Activated CD4-positive, alpha-beta T cell treated with anti-CD3 and anti-CD28 coated beads for 36 hours (primary cell): Measurements from ENCODE around the gene TTLL9. TPM values are rescaled to one million over a fixed set of nuclear protein-coding genes. Genes with fewer than 3 reads are reported as not detected.

ENCODE experiments used
- ATAC-seq: fragments of 200-7000 bp; cut with Tn5 transposase; one replicate; pipeline ENCODE4 v1.10.0; 2021; ENCODE audit warnings: mild to moderate bottlenecking, moderate library complexity
- CTCF ChIA-PET: fragments of 350-600 bp; sonication (Branson Sonifier 250); formaldehyde crosslinking; loops from one replicate; lab custom pipeline; 2021; ENCODE audit warnings: antibody characterized with exemption; lab: Charles Lee
- POLR2A ChIA-PET: fragments of 350-600 bp; sonication (Branson Sonifier 250); formaldehyde crosslinking; loops from one replicate; lab custom pipeline; 2021; ENCODE audit warnings: antibody characterized with exemption, inconsistent platforms; lab: Charles Lee
- DNase-seq: peaks from one replicate; pipeline ENCODE4 v3.0.0-alpha.2; 2020
- H3K27ac Mint-ChIP-seq: one replicate; pipeline ENCODE4 v1.8.0; 2021; ENCODE audit warnings: mixed read lengths
- H3K27me3 Mint-ChIP-seq: one replicate; pipeline ENCODE4 v1.8.0; 2021; ENCODE audit warnings: mixed read lengths
- H3K36me3 Mint-ChIP-seq: one replicate; pipeline ENCODE4 v1.8.0; 2021; ENCODE audit warnings: low read depth, mixed read lengths
- H3K4me1 Mint-ChIP-seq: one replicate; pipeline ENCODE4 v1.8.0; 2021; ENCODE audit warnings: mixed read lengths
- H3K4me3 Mint-ChIP-seq: one replicate; pipeline ENCODE4 v1.8.0; 2021; ENCODE audit warnings: mild to moderate bottlenecking, moderate library complexity, mixed read lengths
- H3K9me3 Mint-ChIP-seq: one replicate; pipeline ENCODE4 v1.8.0; 2021; ENCODE audit warnings: low read depth, mixed read lengths
- intact Hi-C, 2 experiments: fragments of 100-400 bp; cut with DNase I in 1 of 2; cut with micrococcal nuclease in 1 of 2; formaldehyde crosslinking; loops; one replicate each; pipeline versions ENCODE4 v1.14.2 to v1.15.1; 2022 to 2024; cut with DNase I, micrococcal nuclease
- total RNA-seq, 2 experiments: library from RNA; stranded (reverse); gene quantifications; one replicate each; pipeline ENCODE4 v1.2.3, GENCODE V29; 2021

TTLL9 gene
- total RNA-seq, 2 experiments from 2014 or later = not detected

GRCh38 chr20:31974296-31974695, 103.9 kb downstream of the TTLL9 start:
- Mint-ChIP-seq H3K4me1 (no peaks in the 10 kb centered on the region), H3K36me3 (no peaks in the 10 kb centered on the region), H3K27me3 (peaks cover 38% of the 10 kb centered on the region), H3K27ac (no peak overlapping the region), H3K9me3 (no peaks in the 10 kb centered on the region), H3K4me3 (no peak overlapping the region)
- POLR2A ChIA-PET = no interaction called here
- CTCF ChIA-PET = no interaction called here
- ATAC-seq (no peak), DNase-seq (no peak)
- intact Hi-C loops = no loop called here

- peaks cover 31% of the 10 kb centered on the region for H3K27me3 Mint-ChIP-seq
- H3K9me3 Mint-ChIP-seq = no peaks in the 10 kb centered on the region
- no peak for ATAC-seq
- H3K36me3 Mint-ChIP-seq = no peaks in the 10 kb centered on the region
- H3K4me3 Mint-ChIP-seq = no peak overlapping the region
- H3K27ac Mint-ChIP-seq = no peak overlapping the region
- ChIA-PET POLR2A (no interaction called here), CTCF (interaction anchor here (0.5 to 1.6 kb wide), 2 partner anchors 23 to 123 kb away, joined by 4 to 5 read pairs; partner anchors contain the start of gene PDRG1)
- intact Hi-C loops = no loop called here
- DNase-seq = no peak
- no peaks in the 10 kb centered on the region for H3K4me1 Mint-ChIP-seq
Observed at GRCh38 chr20:31974951-31975487, 104.6 kb downstream of the TTLL9 start.

DNA sequence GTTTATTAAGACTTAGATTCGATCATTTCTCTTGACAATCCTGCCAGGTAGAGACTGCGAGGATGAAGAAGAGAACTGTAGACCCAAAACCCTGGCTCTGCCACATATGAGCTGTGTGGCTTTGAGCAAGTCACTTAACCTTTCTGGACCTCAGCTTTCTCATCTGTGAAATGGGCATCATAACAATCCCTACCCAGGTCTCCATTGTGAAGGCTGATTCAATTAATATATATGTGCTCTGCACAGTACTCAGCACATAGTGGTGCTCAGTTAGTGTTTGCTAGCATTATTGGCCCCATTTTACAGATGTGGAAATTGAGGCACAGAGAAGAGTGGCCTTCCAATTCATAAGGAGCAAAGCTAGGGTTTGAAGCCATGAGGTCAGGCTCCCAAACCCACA, 105.4 kb downstream of the TTLL9 start:
- CTCF ChIA-PET = interaction anchor here (0.7 to 1.6 kb wide), 2 partner anchors 9 to 24 kb away, joined by 3 to 5 read pairs; partner anchors contain the start of gene PDRG1
- POLR2A ChIA-PET = no interaction called here
- H3K27ac Mint-ChIP-seq = no peak overlapping the region
- no peaks in the 10 kb centered on the region for H3K4me1 Mint-ChIP-seq
- DNase-seq = no peak
- H3K27me3 Mint-ChIP-seq = peaks cover 23% of the 10 kb centered on the region
- no peaks in the 10 kb centered on the region for H3K9me3 Mint-ChIP-seq
- H3K36me3 Mint-ChIP-seq = no peaks in the 10 kb centered on the region
- ATAC-seq = no peak
- no peak overlapping the region for H3K4me3 Mint-ChIP-seq
- intact Hi-C loops = no loop called here

- no peaks in the 10 kb centered on the region for H3K9me3 Mint-ChIP-seq
- ATAC-seq (no peak), DNase-seq (no peak)
- no peaks in the 10 kb centered on the region for H3K4me1 Mint-ChIP-seq
- no peak overlapping the region for H3K4me3 Mint-ChIP-seq
- H3K36me3 Mint-ChIP-seq = no peaks in the 10 kb centered on the region
- H3K27ac Mint-ChIP-seq = no peak overlapping the region
- H3K27me3 Mint-ChIP-seq = peaks cover 22% of the 10 kb centered on the region
- CTCF ChIA-PET = interaction anchor here (1.0 kb wide), 1 partner anchor 124 kb away, joined by 3 read pairs; no protein-coding TSS in a partner anchor
- intact Hi-C loops = no loop called here
- POLR2A ChIA-PET = no interaction called here
Observed at GRCh38 chr20:31977080-31977479, 106.6 kb downstream of the TTLL9 start.

DNA sequence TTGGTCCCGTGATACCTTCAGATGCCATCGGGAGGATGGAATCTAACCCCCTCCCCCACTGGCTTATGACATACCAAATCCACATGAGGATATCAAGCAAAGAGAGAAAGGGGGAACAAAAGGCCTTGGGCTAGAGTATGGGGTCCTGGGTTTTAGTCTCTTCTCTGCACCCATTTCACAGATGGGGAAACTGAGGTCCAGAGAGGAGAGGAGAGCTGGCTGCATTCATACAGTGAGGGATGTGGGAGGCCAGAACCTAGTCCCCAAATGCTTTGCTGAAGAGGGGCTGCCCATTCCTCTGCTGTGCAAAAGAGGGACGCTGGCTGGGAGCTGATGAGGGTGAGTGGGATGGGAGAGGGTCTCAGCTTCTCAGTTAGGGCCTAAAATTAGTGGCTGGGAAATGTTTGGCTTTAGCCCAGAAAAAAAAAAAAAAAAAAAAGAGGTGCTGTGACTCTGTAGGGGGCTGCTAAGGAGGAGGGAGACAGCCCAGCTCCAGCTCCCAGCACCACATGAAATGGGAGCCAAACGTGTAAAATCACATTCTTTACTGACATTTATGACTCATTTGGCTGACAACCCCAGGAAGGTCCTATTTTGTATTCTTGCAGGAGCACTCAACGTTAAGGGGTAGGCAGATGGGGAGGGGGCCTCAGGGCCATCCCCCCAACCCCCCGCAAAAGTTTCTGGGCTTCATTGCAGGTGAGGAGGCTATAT, 109.4 kb downstream of the TTLL9 start:
- Mint-ChIP-seq H3K9me3 (no peaks in the 10 kb centered on the region), H3K4me1 (no peaks in the 10 kb centered on the region), H3K27ac (no peak overlapping the region), H3K4me3 (no peak overlapping the region), H3K36me3 (no peaks in the 10 kb centered on the region), H3K27me3 (peaks cover 19% of the 10 kb centered on the region)
- ATAC-seq (no peak), DNase-seq (no peak)
- intact Hi-C loops = no loop called here
- ChIA-PET CTCF (interaction anchor here (0.9 kb wide), 1 partner anchor 52 kb away, joined by 4 read pairs; no protein-coding TSS in a partner anchor), POLR2A (no interaction called here)

DNA sequence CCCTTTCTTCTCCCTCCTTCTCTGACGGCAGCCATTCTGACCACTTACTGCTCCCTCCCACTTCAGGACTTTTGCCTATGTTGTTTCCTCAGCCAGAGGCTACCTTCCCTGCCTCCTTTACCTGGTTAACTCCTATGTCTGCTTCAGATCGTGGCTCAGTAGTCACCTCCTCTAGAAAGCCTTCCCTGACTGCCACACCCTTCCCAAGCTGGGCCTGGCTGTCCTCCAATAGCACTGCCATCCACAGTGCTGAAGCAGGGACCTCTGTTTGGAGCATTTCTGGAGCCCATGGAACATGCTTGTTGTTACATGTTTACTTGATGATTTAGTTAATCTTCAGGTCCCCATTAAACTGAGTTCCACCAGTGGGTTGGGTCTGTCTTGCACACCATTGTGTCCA, 111.3 kb downstream of the TTLL9 start:
- ChIA-PET POLR2A (no interaction called here), CTCF (no interaction called here)
- no peak for DNase-seq
- Mint-ChIP-seq H3K27ac (no peak overlapping the region), H3K4me3 (no peak overlapping the region), H3K36me3 (no peaks in the 10 kb centered on the region), H3K9me3 (no peaks in the 10 kb centered on the region), H3K27me3 (peaks cover 11% of the 10 kb centered on the region), H3K4me1 (no peaks in the 10 kb centered on the region)
- no peak for ATAC-seq
- intact Hi-C loops = no loop called here

DNA sequence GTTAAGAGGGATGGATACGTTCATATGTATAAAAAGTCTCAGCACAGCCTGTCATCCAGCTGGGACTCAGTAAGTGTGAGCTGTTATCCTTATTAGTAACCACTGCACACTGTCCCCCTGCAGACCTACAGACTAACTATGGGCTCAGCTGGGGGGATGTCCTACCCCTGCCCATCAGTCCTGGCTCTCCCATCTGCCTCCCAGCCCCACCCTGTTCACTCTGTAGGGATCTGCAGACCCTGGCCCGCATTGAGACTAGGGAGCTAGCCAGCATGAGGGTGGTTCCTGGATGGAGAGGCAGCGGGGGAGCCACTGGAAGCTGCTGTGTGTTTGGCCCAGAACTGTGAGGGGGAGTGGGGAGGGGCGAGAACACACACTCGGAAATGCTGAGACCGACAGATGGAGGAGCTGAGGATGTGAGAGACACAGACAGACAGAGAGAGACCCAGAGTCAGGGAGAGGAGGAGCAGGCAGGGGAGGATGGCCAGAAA, 114.6 kb downstream of the TTLL9 start:
- no peaks in the 10 kb centered on the region for H3K4me1 Mint-ChIP-seq
- H3K9me3 Mint-ChIP-seq = no peaks in the 10 kb centered on the region
- ATAC-seq = no peak
- H3K36me3 Mint-ChIP-seq = no peaks in the 10 kb centered on the region
- no peak overlapping the region for H3K27ac Mint-ChIP-seq
- ChIA-PET CTCF (interaction anchor here (0.6 kb wide), 1 partner anchor 23 kb away, joined by 3 read pairs; no protein-coding TSS in a partner anchor), POLR2A (interaction anchor here (0.6 kb wide), 1 partner anchor 204 kb away, joined by 4 read pairs; no protein-coding TSS in a partner anchor)
- no peak for DNase-seq
- H3K4me3 Mint-ChIP-seq = no peak overlapping the region
- intact Hi-C loops = no loop called here
- H3K27me3 Mint-ChIP-seq = peaks cover 7% of the 10 kb centered on the region

GRCh38 chr20:31987744-31988143, 117.3 kb downstream of the TTLL9 start:
- no peaks in the 10 kb centered on the region for H3K9me3 Mint-ChIP-seq
- ATAC-seq = no peak
- H3K4me3 Mint-ChIP-seq = no peak overlapping the region
- CTCF ChIA-PET = interaction anchor here (1.4 kb wide), 1 partner anchor 43 kb away, joined by 5 read pairs; no protein-coding TSS in a partner anchor
- H3K36me3 Mint-ChIP-seq = no peaks in the 10 kb centered on the region
- H3K27ac Mint-ChIP-seq = no peak overlapping the region
- intact Hi-C loops = no loop called here
- H3K27me3 Mint-ChIP-seq = peaks cover 4% of the 10 kb centered on the region
- no peaks in the 10 kb centered on the region for H3K4me1 Mint-ChIP-seq
- no peak for DNase-seq
- POLR2A ChIA-PET = no interaction called here

DNA sequence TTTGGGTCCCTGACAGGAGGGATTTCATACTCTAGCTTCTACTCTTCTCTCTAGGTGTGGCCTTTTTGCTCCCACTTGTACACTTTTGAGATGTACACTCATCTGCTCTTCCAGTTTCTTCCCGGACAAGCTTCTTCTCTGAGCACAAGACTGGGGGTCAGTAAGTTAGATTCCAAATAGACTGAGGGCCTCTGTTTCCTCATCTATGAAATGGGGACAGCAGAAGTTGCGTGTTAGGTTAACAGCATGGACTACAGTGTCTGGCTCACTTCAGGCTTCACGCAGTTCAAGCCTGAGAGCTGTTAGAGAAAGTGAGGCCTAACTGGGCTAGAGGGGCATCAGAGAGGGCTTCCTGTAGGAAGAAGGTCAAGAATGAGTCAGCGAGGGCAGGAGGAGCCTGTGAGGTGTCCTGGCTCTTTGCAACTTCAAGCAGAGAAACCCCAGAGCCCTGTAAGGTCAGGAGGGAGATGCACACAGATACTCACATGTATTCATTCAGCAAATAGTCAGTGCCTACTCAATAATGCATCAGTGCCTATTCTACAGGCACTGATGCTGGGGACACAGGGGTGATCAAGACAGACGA, 118.1 kb downstream of the TTLL9 start:
- no peak overlapping the region for H3K4me3 Mint-ChIP-seq
- CTCF ChIA-PET = interaction anchor here (1.4 kb wide), 1 partner anchor 42 kb away, joined by 5 read pairs; no protein-coding TSS in a partner anchor
- H3K9me3 Mint-ChIP-seq = no peaks in the 10 kb centered on the region
- H3K27ac Mint-ChIP-seq = no peak overlapping the region
- DNase-seq (no peak), ATAC-seq (peak; percentile 30)
- H3K36me3 Mint-ChIP-seq = no peaks in the 10 kb centered on the region
- intact Hi-C loops = no loop called here
- H3K4me1 Mint-ChIP-seq = no peaks in the 10 kb centered on the region
- H3K27me3 Mint-ChIP-seq = peaks cover 4% of the 10 kb centered on the region
- POLR2A ChIA-PET = no interaction called here

- ATAC-seq (no peak), DNase-seq (no peak)
- H3K9me3 Mint-ChIP-seq = no peaks in the 10 kb centered on the region
- POLR2A ChIA-PET = no interaction called here
- CTCF ChIA-PET = interaction anchor here (1.4 kb wide), 1 partner anchor 42 kb away, joined by 5 read pairs; no protein-coding TSS in a partner anchor
- H3K27me3 Mint-ChIP-seq = peaks cover 9% of the 10 kb centered on the region
- no peak overlapping the region for H3K27ac Mint-ChIP-seq
- no peaks in the 10 kb centered on the region for H3K4me1 Mint-ChIP-seq
- no peaks in the 10 kb centered on the region for H3K36me3 Mint-ChIP-seq
- intact Hi-C loops = no loop called here
- H3K4me3 Mint-ChIP-seq = no peak overlapping the region
Observed at GRCh38 chr20:31989030-31989645, 118.7 kb downstream of the TTLL9 start.

- DNase-seq = no peak
- Mint-ChIP-seq H3K27ac (no peak overlapping the region), H3K4me1 (no peaks in the 10 kb centered on the region), H3K4me3 (no peak overlapping the region), H3K36me3 (no peaks in the 10 kb centered on the region), H3K9me3 (no peaks in the 10 kb centered on the region), H3K27me3 (peaks cover 19% of the 10 kb centered on the region)
- POLR2A ChIA-PET = interaction anchor here (0.7 kb wide), 1 partner anchor 29 kb away, joined by 4 read pairs; no protein-coding TSS in a partner anchor
- no peak for ATAC-seq
- intact Hi-C loops = no loop called here
- CTCF ChIA-PET = interaction anchor here (0.6 kb wide), 1 partner anchor 36 kb away, joined by 3 read pairs; no protein-coding TSS in a partner anchor
Observed at GRCh38 chr20:31990641-31991338, 120.4 kb downstream of the TTLL9 start.
